H9 (cell line): ENCODE results near the gene EZH2. TPM values are rescaled to one million over a fixed set of nuclear protein-coding genes. Genes with fewer than 3 reads are reported as not detected.

Experiments used
- DNase-seq: peaks from one replicate; pipeline ENCODE4 v3.0.0-alpha.2; 2017
- H2AFZ ChIP-seq: one replicate; pipeline ENCODE4 v1.6.1; 2013; ENCODE audit warnings: mild to moderate bottlenecking, low read length, control low read depth, moderate library complexity
- H2AK5ac ChIP-seq: 2 replicates; pipeline ENCODE4 v1.6.1; 2013; ENCODE audit warnings: low read length, control low read depth, mixed read lengths; ENCODE audit not compliant: insufficient read length
- H2BK120ac ChIP-seq: one replicate; pipeline ENCODE4 v1.6.1; 2013; ENCODE audit warnings: low read depth, mild to moderate bottlenecking, low read length, control low read depth, inconsistent platforms; ENCODE audit not compliant: poor library complexity, severe bottlenecking
- H2BK12ac ChIP-seq: 2 replicates; pipeline ENCODE4 v1.6.1; 2013; ENCODE audit warnings: low read length, control low read depth, mixed read lengths, low read depth; ENCODE audit not compliant: insufficient read length
- H2BK15ac ChIP-seq: 2 replicates; pipeline ENCODE4 v1.6.1; 2013; ENCODE audit warnings: low read depth, low read length, control low read depth
- H2BK20ac ChIP-seq: one replicate; pipeline ENCODE4 v1.6.1; 2013; ENCODE audit warnings: low read depth, mild to moderate bottlenecking, low read length, control low read depth, inconsistent platforms; ENCODE audit not compliant: poor library complexity, severe bottlenecking
- H2BK5ac ChIP-seq: 2 replicates; pipeline ENCODE4 v1.6.1; 2013; ENCODE audit warnings: low read length, control low read depth, mixed read lengths; ENCODE audit not compliant: insufficient read length
- H3K14ac ChIP-seq: 2 replicates; pipeline ENCODE4 v1.6.1; 2013; ENCODE audit warnings: low read length, control low read depth; ENCODE audit not compliant: insufficient read depth
- H3K18ac ChIP-seq: 2 replicates; pipeline ENCODE4 v1.6.1; 2013; ENCODE audit warnings: low read depth, mild to moderate bottlenecking, mixed read lengths, low read length, control low read depth; ENCODE audit not compliant: insufficient read length
- H3K23ac ChIP-seq: 2 replicates; pipeline ENCODE4 v1.6.1; 2013; ENCODE audit warnings: low read length, control low read depth, mixed read lengths, low read depth; ENCODE audit not compliant: insufficient read length
- H3K23me2 ChIP-seq: 2 replicates; pipeline ENCODE4 v1.6.1; 2013; ENCODE audit warnings: low read depth, mild to moderate bottlenecking, mixed read lengths, low read length, control low read depth; ENCODE audit not compliant: insufficient read length, poor library complexity, severe bottlenecking
- H3K27ac ChIP-seq: 2 replicates; pipeline ENCODE4 v1.5.1; 2013; ENCODE audit warnings: low read length, control low read depth, mixed read lengths, low read depth; ENCODE audit not compliant: insufficient read length
- H3K27me3 ChIP-seq: 2 replicates; pipeline ENCODE4 v1.6.1; 2013; ENCODE audit warnings: low read length, control low read depth, inconsistent platforms; ENCODE audit not compliant: insufficient read depth
- H3K4ac ChIP-seq: 2 replicates; pipeline ENCODE4 v1.6.1; 2013; ENCODE audit warnings: low read depth, mild to moderate bottlenecking, control low read depth, inconsistent platforms, low read length, moderate library complexity
- H3K4me1 ChIP-seq: 2 replicates; pipeline ENCODE4 v1.6.1; 2013; ENCODE audit warnings: low read length, control low read depth, inconsistent platforms; ENCODE audit not compliant: insufficient read depth
- H3K4me2 ChIP-seq: 2 replicates; pipeline ENCODE4 v1.6.1; 2013; ENCODE audit warnings: low read length, control low read depth, mixed read lengths; ENCODE audit not compliant: insufficient read length, insufficient read depth
- H3K56ac ChIP-seq: 2 replicates; pipeline ENCODE4 v1.6.1; 2013; ENCODE audit warnings: low read depth, mild to moderate bottlenecking, mixed read lengths, low read length, control low read depth; ENCODE audit not compliant: insufficient read length
- H3K79me1 ChIP-seq: 2 replicates; pipeline ENCODE4 v1.6.1; 2013; ENCODE audit warnings: low read depth, mild to moderate bottlenecking, moderate library complexity, low read length, control low read depth, inconsistent platforms; ENCODE audit not compliant: insufficient read depth, poor library complexity, severe bottlenecking
- H3K79me2 ChIP-seq: 2 replicates; pipeline ENCODE4 v1.6.1; 2013; ENCODE audit warnings: low read length, control low read depth, inconsistent platforms; ENCODE audit not compliant: insufficient read depth
- H3K9ac ChIP-seq: 2 replicates; pipeline ENCODE4 v1.6.1; 2013; ENCODE audit warnings: low read length, control low read depth, mixed read lengths; ENCODE audit not compliant: insufficient read length; ENCODE audit errors: extremely low read depth
- H3K9me3 ChIP-seq: one replicate; pipeline ENCODE4 v1.6.1; 2013; ENCODE audit warnings: low read depth, low read length, inconsistent platforms; ENCODE audit not compliant: control insufficient read depth
- H3T11ph ChIP-seq: one replicate; pipeline ENCODE4 v1.6.1; 2013; ENCODE audit warnings: mild to moderate bottlenecking, low read length, control low read depth, inconsistent platforms
- H4K20me1 ChIP-seq: one replicate; pipeline ENCODE4 v1.6.1; 2013; ENCODE audit not compliant: control insufficient read depth, insufficient read length, insufficient read depth
- H4K5ac ChIP-seq: 2 replicates; pipeline ENCODE4 v1.6.1; 2013; ENCODE audit warnings: low read depth, mild to moderate bottlenecking, mixed read lengths, low read length, control low read depth; ENCODE audit not compliant: insufficient read length
- H4K8ac ChIP-seq: replicated peaks from 2 replicates; pipeline ENCODE4 v1.6.1; 2013; ENCODE audit warnings: low read length, control low read depth, mixed read lengths, low read depth; ENCODE audit not compliant: insufficient read length
- H4K91ac ChIP-seq: 2 replicates; pipeline ENCODE4 v1.6.1; 2013; ENCODE audit warnings: low read depth, mild to moderate bottlenecking, moderate library complexity, mixed read lengths, low read length, control low read depth; ENCODE audit not compliant: insufficient read length
- H3K27ac Mint-ChIP-seq, 3 experiments: 2 replicates in 2 of 3; 3 replicates in 1 of 3; pipeline ENCODE4 v1.8.0; 2020 to 2021; ENCODE audit warnings: mixed read lengths in 3 of 3, mild to moderate bottlenecking in 1 of 3, moderate library complexity in 1 of 3
- H3K27me3 Mint-ChIP-seq: 2 replicates; pipeline ENCODE4 v1.8.0; 2021; ENCODE audit warnings: low read depth, mild to moderate bottlenecking, moderate library complexity, mixed read lengths
- H3K36me3 Mint-ChIP-seq, 3 experiments: 2 replicates in 2 of 3; 3 replicates in 1 of 3; pipeline ENCODE4 v1.8.0; 2020 to 2021; ENCODE audit warnings: low read depth in 3 of 3, mixed read lengths in 3 of 3; ENCODE audit not compliant: insufficient read depth in 1 of 3
- H3K4me1 Mint-ChIP-seq, 2 experiments: 2 replicates each; pipeline ENCODE4 v1.8.0; 2020; ENCODE audit warnings: mixed read lengths in 2 of 2
- H3K4me3 Mint-ChIP-seq, 2 experiments: 2 replicates in 1 of 2; 3 replicates in 1 of 2; pipeline ENCODE4 v1.8.0; 2020 to 2021; ENCODE audit warnings: mild to moderate bottlenecking in 2 of 2, mixed read lengths in 2 of 2, moderate library complexity in 1 of 2
- H3K9me3 Mint-ChIP-seq, 2 experiments: 2 replicates in 1 of 2; 3 replicates in 1 of 2; pipeline ENCODE4 v1.8.0; 2020; ENCODE audit warnings: mild to moderate bottlenecking in 2 of 2, mixed read lengths in 2 of 2, moderate library complexity in 1 of 2
- WGBS: extraction: QIAGEN DNeasy Blood & Tissue Kit; methylation state at CpG from one replicate; pipeline ENCODE4 v1.1.7; 2013; ENCODE audit warnings: missing lambda C conversion rate, low lambda C conversion rate, mixed read lengths; ENCODE audit not compliant: insufficient read length; ENCODE audit errors: extremely low coverage; 5-methylcytosine and 5-hydroxymethylcytosine counted together
- total RNA-seq: library from RNA; stranded (reverse); gene quantifications from 2 replicates; pipeline ENCODE4 v1.2.1, GENCODE V29; 2021
- TF ChIP-seq, protein P1 (sequence below): fragments of 200-600 bp; sonication (generic); conservative IDR thresholded peaks from 3 replicates; pipeline ENCODE4 v1.8.0; 2021; ENCODE audit warnings: antibody characterized with exemption, mild to moderate bottlenecking

EZH2 gene
- total RNA-seq, 1 experiment from 2014 or later, result 41.3 TPM

DNA sequence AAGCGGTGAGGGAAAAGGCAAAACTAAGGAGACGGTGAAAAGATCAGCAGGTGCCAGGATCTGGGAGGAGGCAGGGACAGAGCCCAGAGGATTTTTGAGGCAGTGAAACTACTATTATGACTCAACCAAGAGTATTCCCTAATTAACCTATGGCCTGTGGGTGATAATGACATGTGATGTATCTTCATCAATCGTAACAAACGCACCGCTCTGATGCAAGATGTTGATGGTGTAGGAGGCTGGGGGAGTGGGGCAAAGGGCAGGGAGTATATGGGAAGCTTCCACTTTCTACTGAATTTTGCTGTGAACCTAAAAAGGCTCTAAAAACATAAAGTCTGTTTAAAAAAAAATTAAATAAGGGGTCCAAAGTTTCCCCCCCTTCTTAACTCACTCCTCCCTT, 25.5 kb upstream of the EZH2 start:
- Histone ChIP-seq H2BK15ac (no peak overlapping the region), H3K18ac (no peak overlapping the region), H4K20me1 (no peaks in the 10 kb centered on the region), H2BK120ac (no peak overlapping the region), H3K79me1 (no peaks in the 10 kb centered on the region), H3K9me3 (no peaks in the 10 kb centered on the region), H3K27ac (no peak overlapping the region), H3T11ph (no peak overlapping the region), H2BK20ac (no peak overlapping the region), H3K79me2 (no peaks in the 10 kb centered on the region; the same call in 1 of the 2 replicates), H4K8ac (no peak overlapping the region), H3K14ac (no peak overlapping the region), H3K23me2 (no peaks in the 10 kb centered on the region), H4K5ac (no peak overlapping the region), H3K56ac (no peak overlapping the region), H3K4me1 (no peaks in the 10 kb centered on the region; the same call in 1 of the 2 replicates), H4K91ac (no peak overlapping the region), H3K4me2 (no peak overlapping the region), H2BK12ac (no peak overlapping the region), H2AFZ (no peak overlapping the region), H3K23ac (no peak overlapping the region), H3K4ac (no peak overlapping the region), H3K27me3 (no peaks in the 10 kb centered on the region), H2AK5ac (no peak overlapping the region), H2BK5ac (no peak overlapping the region), H3K9ac (no peak overlapping the region)
- Mint-ChIP-seq H3K4me1 (peaks cover 32 to 50% of the 10 kb centered on the region in 2 experiments), H3K36me3 (no peaks in the 10 kb centered on the region), H3K9me3 (no peaks in the 10 kb centered on the region), H3K27ac (peak overlapping the region in 1 of 3 experiments; percentile 50; a peak in 3 of 7 replicates), H3K4me3 (peak overlapping the region in 1 of 2 experiments; percentile 6; a peak in 1 of 5 replicates), H3K27me3 (no peaks in the 10 kb centered on the region)
- TF ChIP-seq, protein P1, sequence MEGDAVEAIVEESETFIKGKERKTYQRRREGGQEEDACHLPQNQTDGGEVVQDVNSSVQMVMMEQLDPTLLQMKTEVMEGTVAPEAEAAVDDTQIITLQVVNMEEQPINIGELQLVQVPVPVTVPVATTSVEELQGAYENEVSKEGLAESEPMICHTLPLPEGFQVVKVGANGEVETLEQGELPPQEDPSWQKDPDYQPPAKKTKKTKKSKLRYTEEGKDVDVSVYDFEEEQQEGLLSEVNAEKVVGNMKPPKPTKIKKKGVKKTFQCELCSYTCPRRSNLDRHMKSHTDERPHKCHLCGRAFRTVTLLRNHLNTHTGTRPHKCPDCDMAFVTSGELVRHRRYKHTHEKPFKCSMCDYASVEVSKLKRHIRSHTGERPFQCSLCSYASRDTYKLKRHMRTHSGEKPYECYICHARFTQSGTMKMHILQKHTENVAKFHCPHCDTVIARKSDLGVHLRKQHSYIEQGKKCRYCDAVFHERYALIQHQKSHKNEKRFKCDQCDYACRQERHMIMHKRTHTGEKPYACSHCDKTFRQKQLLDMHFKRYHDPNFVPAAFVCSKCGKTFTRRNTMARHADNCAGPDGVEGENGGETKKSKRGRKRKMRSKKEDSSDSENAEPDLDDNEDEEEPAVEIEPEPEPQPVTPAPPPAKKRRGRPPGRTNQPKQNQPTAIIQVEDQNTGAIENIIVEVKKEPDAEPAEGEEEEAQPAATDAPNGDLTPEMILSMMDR, result no peak
- no CpG with 5 or more reads among the region's 5 CpGs for WGBS
- no peak for DNase-seq
